RWPE2 (cell line): ENCODE results near the gene PLA2G4E.
A peak's percentile ranks its signal among the peaks of the same experiment; 100 is the strongest.

ENCODE experiments used
- ATAC-seq: fragments of 200-7000 bp; cut with Tn5 transposase; 3 replicates; pipeline ENCODE4 v1.9.1; 2021; ENCODE audit warnings: low read depth
- DNase-seq: peaks from one replicate; pipeline ENCODE4 v3.0.0-alpha.2; 2020; ENCODE audit warnings: low spot score
- H3K27ac ChIP-seq: fragments of 450-650 bp; 2 replicates; pipeline ENCODE4 v1.5.1; 2017; ENCODE audit warnings: mild to moderate bottlenecking; ENCODE audit not compliant: poor library complexity, severe bottlenecking
- H3K27me3 ChIP-seq: fragments of 250-450 bp; sonication (Bioruptor Pico); 2 replicates; pipeline ENCODE4 v1.5.1; 2021; ENCODE audit warnings: mild to moderate bottlenecking, moderate library complexity; ENCODE audit not compliant: insufficient read depth, poor library complexity, severe bottlenecking
- H3K36me3 ChIP-seq: fragments of 250-450 bp; sonication (Bioruptor Pico); 2 replicates; pipeline ENCODE4 v1.5.1; 2020; ENCODE audit warnings: low read depth, mild to moderate bottlenecking, moderate library complexity
- H3K4me1 ChIP-seq: fragments of 250-450 bp; sonication (Bioruptor Pico); 2 replicates; pipeline ENCODE4 v1.5.1; 2021; ENCODE audit warnings: mild to moderate bottlenecking, moderate library complexity; ENCODE audit not compliant: insufficient read depth, poor library complexity, severe bottlenecking
- H3K4me3 ChIP-seq: fragments of 250-450 bp; sonication (Bioruptor Pico); 2 replicates; pipeline ENCODE4 v1.5.1; 2021; ENCODE audit warnings: mild to moderate bottlenecking, moderate library complexity; ENCODE audit not compliant: severe bottlenecking
- H3K9me3 ChIP-seq: fragments of 250-450 bp; sonication (Bioruptor Pico); 2 replicates; pipeline ENCODE4 v1.5.1; 2021; ENCODE audit warnings: mild to moderate bottlenecking, moderate library complexity; ENCODE audit not compliant: severe bottlenecking
- CTCF ChIP-seq: fragments of 450-650 bp; IDR thresholded peaks from one replicate; pipeline ENCODE4 v1.5.1; 2017; ENCODE audit warnings: mild to moderate bottlenecking, moderate library complexity; ENCODE audit not compliant: poor library complexity, severe bottlenecking

Gene PLA2G4E

GRCh38 chr15:42059661-42060476 lies 39.0 kb upstream of the PLA2G4E start:
- ATAC-seq = no peak

GRCh38 chr15:42058791-42059190 lies 37.9 kb upstream of the PLA2G4E start:
- H3K36me3 ChIP-seq = no peaks in the 10 kb centered on the region
- no peak for TF ChIP-seq CTCF
- H3K27me3 ChIP-seq = no peaks in the 10 kb centered on the region
- no peak for ATAC-seq
- no peak overlapping the region for H3K4me3 ChIP-seq
- DNase-seq = no peak
- peaks cover 7% of the 10 kb centered on the region for H3K4me1 ChIP-seq
- H3K27ac ChIP-seq = peak overlapping the region; percentile 91
- no peaks in the 10 kb centered on the region for H3K9me3 ChIP-seq

More at GRCh38 chr15:42059661-42060476, 39.0 kb upstream of the PLA2G4E start:
- H3K36me3 ChIP-seq = no peaks in the 10 kb centered on the region
- no peak overlapping the region for H3K4me3 ChIP-seq
- H3K27ac ChIP-seq = no peak overlapping the region
- peak; percentile 99 for TF ChIP-seq CTCF
- no peaks in the 10 kb centered on the region for H3K9me3 ChIP-seq
- H3K4me1 ChIP-seq = peaks cover 7% of the 10 kb centered on the region
- DNase-seq = no peak
- no peaks in the 10 kb centered on the region for H3K27me3 ChIP-seq

- peaks cover 7% of the 10 kb centered on the region for H3K4me1 ChIP-seq
- H3K9me3 ChIP-seq = no peaks in the 10 kb centered on the region
- no peaks in the 10 kb centered on the region for H3K36me3 ChIP-seq
- H3K4me3 ChIP-seq = peak overlapping the region; percentile 2
- TF ChIP-seq CTCF = no peak
- DNase-seq = no peak
- no peak; the same call in 1 of the 3 replicates for ATAC-seq
- peak overlapping the region; percentile 91 for H3K27ac ChIP-seq
- H3K27me3 ChIP-seq = no peaks in the 10 kb centered on the region
Measured at GRCh38 chr15:42057799-42058646, 37.2 kb upstream of the PLA2G4E start.

GRCh38 chr15:42056934-42057798 lies 36.3 kb upstream of the PLA2G4E start:
- peak; percentile 99 for TF ChIP-seq CTCF
- peak; percentile 100 for DNase-seq
- peak overlapping the region; percentile 91 for H3K27ac ChIP-seq
- peak; percentile 91 for ATAC-seq
- H3K4me3 ChIP-seq = peak overlapping the region; percentile 23
- no peaks in the 10 kb centered on the region for H3K36me3 ChIP-seq
- no peaks in the 10 kb centered on the region for H3K27me3 ChIP-seq
- peaks cover 7% of the 10 kb centered on the region for H3K4me1 ChIP-seq
- no peaks in the 10 kb centered on the region for H3K9me3 ChIP-seq
